GM21515 (cell line): Measurements from ENCODE around the gene PDPK1.

Experiments
- ATAC-seq: cut with Tn5 transposase; IDR thresholded peaks from one replicate; pipeline ENCODE4 v1.9.1; 2021; ENCODE audit not compliant: unreplicated experiment

The PDPK1 gene

DNA sequence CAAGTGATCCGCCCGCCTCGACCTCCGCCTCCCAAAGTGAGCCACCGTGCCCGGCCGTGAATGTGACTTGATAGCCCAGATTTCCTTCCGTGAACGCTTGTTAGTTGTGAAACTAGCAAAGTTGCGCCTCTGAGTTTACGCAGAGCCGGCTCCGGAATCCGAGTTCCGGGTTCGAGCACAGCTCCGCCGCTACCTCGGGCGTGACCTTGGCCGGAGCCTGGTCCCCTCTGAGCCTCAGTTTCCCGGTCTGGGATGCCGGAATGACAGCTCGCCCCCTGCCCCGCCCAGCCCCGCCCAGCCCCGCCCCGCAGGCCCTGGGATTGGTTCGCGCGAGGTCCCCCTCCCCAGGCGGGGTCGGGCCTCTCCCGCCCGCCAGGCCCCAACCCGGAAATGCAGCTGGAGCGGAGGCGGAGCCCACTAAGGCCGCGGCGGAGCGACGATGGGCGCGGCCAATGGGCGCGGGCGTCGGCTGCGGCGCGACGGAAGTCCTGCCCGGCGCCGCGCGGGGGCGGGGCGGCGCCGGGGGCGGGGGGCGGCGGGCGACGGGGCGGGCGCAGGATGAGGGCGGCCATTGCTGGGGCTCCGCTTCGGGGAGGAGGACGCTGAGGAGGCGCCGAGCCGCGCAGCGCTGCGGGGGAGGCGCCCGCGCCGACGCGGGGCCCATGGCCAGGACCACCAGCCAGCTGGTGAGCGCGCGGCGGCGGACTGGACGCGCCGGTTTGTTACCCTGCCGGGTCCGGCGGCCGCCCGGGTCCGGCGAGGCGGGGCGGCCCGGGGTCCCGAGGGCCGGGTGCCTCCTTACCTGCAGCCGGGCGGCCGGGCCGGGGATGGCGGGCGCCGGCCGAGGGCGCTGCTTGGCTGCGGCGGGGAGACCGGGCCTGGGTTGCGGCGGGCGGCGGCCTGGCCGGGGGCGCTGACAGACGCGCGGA, at the start of gene PDPK1:
PDPK1 (plus strand) TSS at position 571 of the 929 bp plus-strand sequence; CDS start at position 663, 92 bp downstream.
- peak; percentile 71 for ATAC-seq

DNA sequence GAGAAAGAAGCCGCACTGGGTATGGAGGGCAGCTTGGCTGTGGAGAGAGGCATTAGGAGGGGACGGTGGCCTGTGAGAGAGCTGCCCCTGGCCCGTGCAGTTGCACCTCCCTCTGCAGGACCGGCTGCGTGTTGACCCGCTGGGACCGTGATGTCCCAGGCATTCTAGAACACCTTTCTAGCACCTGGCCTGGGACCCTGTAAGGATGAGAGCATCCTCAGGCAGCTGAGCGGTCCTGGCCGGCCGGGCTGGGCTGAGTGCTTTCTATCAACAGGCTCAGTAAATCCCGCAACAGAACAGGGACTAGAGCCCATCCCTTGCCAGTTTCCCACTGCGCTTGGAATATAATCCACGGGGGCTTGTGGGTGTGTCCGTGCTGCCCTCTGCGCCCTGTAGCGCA, 48.2 kb upstream of the PDPK1 start:
- ATAC-seq = no peak

DNA sequence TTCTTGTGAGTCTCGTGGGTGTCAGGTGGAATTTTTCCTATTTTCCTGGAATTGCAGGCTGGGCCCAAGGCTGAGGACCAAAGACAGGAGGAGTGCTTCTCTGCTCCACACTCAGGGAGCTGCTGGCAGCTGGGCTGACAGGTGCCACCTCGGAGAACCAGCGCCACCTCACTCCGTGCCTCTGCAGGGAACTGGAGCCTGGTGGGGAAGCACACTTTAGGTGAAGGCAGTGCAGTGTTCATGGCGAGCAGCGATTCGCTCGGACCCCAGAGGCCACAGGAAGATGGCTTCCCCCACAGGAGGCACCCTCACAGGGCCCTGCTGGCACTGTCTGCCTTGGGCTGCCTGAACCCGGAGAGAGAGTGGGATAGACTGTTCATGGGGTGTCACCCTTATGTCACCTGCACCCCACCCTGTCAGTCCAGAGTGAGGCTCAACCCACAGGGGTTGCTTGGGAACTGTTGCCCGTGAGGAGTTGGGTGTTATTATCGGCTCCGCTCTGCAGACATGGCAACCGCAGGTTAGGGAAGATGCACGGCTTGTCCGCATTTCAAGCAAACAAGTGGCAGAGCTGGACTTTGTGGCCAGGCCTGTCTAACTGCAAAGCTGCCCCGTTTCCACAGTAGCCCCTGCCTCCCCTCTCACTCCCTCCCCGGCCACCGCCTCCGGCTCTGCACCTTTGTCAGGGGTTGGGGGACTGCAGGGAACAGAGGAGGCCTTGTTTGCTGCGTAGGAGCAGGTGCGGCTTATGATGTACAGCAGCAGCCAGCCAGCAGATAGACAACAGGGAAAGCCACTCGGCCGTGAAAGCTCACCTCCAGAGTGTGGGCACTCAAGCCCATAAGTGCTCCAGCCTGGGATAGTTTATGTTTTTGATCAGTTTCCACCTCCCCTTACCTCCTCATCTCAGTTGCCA, 47.4 kb upstream of the PDPK1 start:
- no peak for ATAC-seq

DNA sequence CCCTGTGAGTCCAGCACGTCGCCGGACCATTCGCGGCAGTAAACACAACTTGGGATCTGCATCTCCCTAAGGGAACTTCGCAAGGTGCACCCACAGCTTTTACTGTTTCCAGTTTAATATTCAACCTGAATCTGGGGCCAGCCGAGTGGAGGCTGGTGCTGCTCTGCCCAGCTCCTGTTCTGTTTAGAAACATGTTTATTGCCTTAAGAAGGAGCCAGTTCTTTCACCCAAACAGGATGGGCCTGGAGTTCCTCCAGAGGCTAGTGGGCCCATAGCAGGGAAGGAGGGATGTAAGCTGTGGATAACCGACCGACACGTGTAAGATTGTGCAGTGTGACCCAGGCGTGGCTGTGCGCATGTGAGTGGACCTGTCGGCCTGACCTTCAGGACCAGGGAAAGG, 45.5 kb upstream of the PDPK1 start:
- ATAC-seq = no peak

DNA sequence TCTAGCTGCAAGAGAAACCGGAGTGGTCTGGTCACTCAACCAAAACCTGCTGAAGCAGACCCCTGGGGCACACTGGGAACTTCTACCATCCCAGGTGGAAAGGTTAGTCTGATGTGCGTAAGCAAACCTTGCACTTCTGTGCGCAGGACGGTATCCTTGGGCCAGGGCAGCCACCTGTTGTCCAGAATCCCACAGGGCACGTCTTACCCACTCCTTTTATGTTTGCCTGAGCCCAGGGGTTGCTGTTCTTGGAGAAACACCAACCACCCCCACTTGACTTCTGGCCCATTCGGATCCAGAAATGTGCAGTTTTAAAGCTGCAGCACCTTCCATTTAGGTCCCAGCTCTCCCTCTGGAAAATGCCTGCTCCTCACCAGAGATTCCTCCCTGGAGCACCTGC, 44.2 kb upstream of the PDPK1 start:
- ATAC-seq = no peak

DNA sequence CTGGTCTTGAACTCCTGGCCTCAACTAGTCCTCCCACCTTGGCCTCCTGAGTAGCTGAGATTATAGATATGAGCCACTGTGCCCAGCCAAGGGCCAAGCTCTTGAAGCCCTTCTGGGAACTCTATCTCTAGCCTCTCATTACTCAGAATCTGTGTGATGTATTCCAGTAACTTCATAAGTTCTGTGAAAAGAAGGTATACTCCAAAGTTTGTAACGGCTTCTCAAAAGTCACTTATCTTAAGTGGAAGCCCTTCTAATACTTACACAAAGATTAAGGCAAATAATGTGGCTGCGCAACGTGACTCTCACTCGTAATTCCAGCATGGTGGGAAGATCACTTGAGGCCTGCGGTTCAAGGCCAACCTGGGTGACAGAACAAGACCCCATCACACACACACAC, 43.2 kb upstream of the PDPK1 start:
- no peak for ATAC-seq

DNA sequence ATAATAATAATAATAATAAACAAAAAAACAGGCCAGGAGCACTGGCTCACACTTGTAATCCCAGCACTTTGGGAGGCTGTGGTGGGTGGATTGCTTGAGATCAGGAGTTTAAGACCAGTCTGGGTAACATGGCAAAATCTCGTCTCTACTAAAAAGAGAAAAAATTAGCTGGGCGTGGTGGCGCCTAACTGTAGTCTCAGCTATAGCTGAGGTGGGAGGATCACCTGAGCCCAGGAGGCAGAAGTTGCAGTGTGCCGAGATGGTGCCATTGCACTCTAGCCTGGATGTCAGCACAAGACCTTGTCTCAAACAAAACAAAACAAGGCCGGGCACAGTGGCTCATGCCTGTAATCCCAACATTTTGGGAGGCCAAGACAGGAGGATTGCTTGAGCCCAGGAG, 42.8 kb upstream of the PDPK1 start:
- ATAC-seq = no peak

DNA sequence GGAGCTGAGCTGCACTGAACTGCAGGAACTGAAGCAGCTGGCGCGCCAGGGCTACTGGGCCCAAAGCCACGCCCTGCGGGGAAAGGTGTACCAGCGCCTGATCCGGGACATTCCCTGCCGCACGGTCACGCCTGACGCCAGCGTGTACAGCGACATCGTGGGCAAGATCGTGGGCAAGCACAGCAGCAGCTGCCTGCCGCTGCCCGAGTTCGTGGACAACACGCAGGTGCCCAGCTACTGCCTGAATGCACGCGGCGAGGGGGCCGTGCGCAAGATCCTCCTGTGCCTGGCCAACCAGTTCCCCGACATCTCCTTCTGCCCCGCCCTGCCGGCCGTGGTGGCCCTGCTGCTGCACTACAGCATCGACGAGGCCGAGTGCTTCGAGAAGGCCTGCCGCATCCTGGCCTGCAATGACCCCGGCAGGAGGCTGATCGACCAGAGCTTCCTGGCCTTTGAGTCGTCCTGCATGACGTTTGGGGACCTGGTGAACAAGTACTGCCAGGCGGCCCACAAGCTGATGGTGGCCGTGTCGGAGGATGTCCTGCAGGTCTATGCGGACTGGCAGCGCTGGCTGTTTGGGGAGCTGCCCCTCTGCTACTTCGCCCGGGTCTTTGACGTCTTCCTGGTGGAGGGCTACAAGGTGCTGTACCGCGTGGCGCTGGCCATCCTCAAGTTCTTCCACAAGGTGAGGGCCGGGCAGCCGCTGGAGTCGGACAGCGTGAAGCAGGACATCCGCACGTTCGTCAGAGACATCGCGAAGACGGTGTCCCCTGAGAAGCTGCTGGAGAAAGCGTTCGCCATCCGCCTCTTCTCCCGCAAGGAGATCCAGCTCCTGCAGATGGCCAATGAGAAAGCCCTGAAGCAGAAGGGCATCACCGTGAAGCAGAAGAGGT, 41.4 kb upstream of the PDPK1 start:
- no peak for ATAC-seq

DNA sequence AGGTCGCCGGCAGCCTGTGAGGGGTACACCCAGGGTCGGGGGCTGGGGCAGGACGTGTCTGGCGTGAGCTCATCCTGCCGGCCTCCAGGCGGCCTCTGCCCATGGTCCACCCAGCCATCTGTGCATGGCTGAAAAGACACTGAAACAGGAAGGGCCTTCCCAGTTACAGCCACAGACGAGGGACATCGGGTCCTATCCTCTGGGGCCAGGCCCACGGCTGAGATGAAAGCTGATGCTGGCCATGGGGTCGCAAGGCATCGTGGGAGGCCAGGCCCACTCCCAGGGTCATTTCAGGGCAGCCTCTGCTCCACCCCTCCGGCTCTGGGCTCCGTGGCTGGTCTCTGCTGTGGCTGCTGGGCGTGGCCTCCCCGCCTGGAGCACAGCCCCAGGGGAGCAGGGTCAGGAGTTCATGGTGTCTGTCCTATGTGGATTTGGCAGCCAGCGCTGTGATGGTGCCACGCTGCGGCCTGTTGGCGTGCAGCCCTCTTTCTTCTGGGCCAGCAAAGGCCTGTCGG, 40.6 kb upstream of the PDPK1 start:
- no peak for ATAC-seq

DNA sequence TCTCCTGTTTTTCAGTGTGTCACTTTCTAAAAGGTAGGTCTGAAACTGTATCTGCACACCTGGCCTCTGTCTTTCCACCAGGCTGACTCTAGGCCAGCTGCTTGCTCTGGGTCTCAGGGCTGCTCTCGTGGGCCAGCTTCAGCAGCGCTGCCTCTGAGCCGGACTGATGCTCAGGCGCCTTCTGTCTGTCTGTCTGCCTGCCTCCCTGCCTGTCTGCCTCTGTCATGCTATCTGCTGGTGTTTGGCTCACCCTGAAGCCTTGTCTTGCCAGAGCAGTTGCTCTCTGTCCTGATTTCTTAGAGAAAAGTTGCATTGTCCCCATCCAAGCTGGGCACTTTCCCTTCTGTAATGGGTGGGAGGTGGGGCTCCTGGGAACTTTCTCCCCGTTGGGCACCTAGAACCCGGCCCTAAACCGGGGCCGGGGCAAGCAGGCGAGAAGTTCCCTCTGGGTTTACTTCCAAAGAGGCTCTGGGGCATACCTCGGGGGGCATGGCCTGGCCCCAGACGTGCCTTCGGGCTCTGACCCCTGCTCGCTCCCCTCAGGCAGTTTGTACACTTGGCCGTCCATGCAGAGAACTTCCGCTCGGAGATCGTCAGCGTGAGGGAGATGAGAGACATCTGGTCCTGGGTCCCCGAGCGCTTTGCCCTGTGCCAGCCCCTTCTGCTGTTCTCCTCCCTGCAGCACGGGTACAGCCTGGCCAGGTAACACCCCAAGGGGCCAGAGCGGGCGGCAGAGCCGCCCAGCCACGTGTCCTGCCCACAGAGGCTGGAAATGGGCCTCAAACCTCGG, 39.9 kb upstream of the PDPK1 start:
- ATAC-seq = no peak

DNA sequence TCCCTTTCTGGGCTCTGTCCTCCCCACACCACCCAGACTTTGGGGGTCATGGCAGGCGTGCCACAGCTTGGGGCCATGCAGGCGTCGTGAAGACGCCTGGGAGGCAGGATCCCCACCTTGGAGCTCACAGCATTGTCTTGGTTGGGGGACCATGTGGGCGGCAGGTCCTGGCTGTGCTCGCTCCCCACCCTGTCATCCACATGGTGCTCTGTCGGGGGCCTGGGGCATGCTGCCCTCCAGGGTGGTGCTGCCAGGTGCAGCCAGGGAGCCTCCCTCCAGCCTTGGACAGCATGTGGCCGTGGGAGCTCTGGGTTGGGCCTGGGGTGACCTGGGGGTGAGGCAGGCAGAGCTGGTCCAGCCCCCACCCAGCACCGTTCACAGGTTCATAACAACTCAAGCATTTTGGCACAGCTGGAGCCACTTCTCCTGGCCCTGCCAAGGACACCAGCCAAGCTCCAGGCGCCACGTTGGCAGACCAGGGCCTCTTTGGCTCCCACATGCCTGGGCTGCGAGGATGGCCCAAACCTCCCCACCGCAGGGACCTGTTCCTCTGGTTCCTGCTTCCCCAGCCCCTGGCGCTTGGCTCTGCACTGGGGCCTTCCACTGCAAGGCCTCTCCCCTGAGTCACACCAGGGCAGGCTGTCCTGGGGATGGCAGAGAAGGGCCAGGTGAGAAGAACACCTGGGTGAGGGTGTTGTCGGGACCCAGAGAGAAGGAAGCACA, 39.1 kb upstream of the PDPK1 start:
- ATAC-seq = no peak

DNA sequence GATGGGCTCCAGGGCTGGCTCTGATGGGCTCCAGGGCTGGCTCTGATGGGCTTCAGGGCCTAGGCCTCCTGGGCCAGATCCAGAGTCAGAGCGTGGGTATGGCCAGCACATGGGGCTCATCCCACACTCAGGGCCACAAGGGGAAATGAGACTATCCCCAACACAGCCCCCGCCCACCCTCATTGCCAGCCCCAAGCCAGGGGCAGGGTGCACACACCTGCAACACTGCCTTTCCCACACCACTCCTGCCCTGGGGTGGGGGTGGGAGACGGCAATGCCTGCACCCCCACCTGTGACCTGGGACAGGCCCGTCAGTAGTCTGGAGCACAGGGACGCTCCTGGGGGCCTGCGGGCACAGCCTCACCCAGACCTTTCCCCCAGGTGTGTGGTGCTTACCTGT, 38.4 kb upstream of the PDPK1 start:
- no peak for ATAC-seq

DNA sequence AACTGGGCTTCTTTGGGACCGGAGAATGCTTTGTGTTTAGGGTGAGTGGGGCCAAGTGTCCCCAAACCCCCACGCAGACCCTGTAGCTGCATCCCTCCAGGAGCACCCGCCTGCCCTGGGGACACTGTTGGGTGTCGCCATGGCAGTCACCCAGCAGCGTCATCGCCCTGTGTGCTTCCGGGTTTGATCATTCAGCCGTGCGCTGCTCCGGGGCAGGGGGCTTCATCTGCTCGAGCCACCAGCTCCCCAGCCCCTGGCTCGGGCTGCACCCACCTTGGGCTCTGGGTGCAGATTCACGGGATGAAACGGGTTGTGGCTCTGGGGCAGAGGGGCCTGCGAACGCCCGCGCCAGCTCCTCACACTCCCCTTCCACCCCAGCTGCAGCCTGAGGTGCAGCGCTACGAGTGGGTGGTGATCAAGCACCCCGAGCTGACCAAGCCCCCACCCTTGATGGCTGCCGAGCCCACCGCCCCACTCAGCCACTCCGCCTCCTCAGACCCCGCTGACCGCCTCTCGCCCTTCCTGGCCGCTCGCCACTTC, 37.9 kb upstream of the PDPK1 start:
- ATAC-seq = no peak

DNA sequence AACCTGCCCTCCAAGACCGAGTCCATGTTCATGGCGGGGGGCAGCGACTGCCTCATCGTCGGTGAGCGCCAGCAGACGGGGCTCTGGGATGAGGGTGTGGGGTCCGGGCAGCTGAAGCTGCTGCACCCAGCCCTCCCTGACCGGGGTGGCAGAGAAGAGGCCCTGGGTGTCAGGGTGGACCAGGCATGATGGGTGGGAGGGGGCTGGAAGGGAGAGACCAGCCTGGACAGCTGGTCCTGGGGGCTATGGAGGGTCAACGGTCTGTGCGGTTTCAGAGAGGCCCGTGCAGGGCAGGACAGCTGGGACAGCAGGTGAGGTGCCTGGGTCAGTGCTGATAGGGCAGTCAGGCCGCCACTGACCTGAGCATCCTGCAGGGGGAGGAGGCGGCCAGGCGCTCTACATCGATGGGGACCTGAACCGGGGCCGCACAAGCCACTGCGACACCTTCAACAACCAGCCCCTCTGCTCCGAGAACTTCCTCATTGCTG, 37.3 kb upstream of the PDPK1 start:
- ATAC-seq = no peak

DNA sequence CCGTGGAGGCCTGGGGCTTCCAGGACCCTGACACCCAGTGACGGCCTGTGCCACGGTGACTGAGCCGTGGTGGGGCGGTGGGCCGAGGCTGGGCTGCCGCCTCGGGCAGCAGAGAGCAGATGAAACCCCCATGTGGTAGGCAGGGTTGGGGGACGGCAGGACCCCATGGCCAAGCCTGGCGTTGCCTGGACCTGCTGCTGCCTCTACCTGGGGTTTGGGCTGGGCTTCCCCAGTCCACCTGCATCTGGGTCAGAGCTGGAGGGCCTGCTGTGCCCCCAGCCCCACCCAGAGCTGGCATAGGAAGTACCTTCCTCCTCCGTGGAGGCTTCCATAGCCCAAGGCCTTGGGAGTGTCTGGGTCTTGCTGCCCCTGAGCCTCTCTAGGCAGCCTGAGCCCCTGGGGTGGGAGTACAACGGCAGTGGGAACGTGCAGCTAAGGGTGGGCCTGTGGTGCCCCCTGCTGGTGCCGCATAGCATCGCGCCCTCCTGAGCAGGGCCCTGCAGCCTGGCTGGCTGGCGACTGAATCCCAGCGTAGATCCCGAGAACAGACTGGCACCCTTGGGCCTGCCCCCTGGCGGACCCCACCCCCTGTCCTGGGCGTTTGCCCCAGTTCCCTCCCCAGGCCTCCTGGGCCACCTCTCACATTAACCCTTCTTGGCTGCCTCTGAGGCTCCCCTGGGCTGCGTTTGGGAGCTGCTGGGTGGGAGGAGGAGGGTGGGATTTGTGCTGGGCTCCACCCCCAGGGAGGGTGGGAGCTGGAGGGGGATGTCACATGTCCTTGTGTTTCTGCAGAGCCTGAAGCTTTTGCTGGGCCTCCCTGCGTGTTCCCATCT, 36.7 kb upstream of the PDPK1 start:
- ATAC-seq = no peak

DNA sequence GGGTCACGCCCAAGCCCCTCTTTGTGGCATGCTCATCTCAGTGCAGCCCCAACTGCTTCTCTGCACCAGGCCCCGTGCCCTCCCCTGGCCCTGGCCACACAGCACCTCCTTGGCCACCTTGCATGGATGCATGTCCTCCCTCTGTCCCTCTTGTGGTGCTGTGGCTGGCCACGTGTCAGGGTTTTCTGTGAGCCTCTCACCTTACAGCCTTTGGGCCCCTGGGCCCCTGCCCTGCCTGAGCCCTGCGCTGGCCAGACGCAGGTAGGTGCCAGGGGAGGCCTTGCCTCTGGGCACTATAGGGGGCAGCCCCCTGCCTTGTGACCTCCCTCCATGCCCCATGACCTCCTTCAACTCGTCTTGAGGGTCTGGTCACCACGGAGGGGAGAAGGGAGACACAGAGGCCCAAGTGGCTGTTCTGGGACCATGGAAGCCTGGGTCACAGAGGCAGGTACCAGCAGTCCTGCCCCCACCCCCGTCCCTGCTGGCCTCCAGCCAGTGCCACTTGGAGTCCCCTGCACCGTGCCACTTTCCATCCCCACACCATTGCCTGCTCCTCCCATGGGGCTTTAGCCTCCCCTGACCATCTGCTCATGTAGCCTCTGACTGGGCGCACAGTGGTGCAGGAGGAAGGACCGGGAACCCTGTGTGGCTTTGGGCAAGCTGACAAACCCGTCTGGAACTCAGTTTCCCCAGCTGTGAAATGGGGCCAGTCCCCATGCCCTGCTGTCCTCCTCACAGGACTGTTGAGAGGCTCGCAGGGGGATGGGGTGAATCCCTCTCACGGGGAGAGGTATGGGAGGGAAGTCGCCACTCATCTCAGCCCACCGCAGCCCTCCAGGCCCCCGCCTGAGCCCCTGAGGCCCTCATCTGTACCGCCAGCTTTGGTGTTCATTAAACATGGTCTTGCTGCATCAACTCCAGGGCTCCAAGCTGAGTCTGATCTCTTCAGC, 35.6 kb upstream of the PDPK1 start:
- no peak for ATAC-seq

DNA sequence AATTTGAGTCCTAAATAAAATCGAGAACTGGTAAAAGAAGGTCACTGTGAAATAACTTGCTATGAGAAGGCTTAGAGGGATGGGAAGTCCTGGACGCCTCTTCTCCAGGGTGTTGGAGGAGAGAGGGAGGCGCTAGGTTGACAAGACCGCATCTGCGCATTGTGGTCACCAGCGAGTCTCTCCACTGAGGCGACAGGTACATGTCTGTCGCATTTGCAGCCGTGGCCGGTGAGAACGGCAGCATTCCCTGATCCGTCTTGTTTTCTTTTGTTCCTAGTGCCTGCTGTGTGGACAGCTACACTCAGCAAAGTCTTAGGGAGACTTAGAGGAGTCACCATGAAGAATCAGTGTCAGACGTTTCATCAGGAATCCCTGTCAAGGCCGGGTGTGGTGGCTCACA, 32.1 kb upstream of the PDPK1 start:
- ATAC-seq = no peak
